Breast epithelium (tissue), 3 donors: ENCODE results near the gene POLN.

Experiments used
- POLR2A ChIP-seq: fragments of 450-650 bp; IDR thresholded peaks from one replicate; pipeline ENCODE4 v1.6.1; 2016; ENCODE audit warnings: antibody characterized with exemption, mild to moderate bottlenecking, moderate library complexity
- TF ChIP-seq, protein P1 (sequence below), 3 donors: fragments of 450-650 bp; IDR thresholded peaks; one replicate each; pipeline ENCODE4 v1.5.1; 2016 to 2017; ENCODE audit warnings: antibody characterized with exemption in 3 of 3, mild to moderate bottlenecking in 3 of 3, moderate library complexity in 3 of 3

DNA sequence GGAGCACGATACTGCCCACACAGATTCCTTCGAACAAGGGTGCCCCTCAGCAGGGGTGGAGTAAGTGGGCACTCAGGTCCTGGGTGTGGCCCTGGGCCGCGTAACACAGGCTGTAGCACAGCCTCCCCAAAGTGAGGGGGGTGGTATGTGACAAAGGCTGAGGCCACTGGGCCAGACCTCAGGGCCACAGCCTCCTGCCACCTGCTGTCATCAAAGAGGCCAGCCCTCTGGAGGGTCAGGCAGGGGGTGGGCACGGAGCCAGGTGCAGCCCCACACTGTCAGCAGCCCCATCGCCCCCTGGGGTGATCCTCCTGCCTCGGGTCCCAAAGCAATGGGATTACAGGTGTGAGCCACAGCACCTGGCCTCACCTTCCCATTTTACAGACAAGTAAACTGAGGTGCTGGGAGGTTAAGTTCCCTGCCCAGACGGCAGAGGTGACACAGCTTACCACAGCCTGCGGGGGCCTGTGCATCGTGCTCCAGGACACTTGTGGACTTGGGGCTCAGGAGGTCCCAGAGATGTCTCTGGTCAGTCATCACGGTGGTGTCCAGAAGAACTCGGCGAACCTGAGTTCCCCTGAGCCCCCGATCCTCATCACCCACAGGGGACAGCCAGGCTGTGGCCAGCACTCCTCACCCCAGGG lies 47.5 kb upstream of the POLN start:
- no peak for TF ChIP-seq POLR2A
- TF ChIP-seq, protein P1, sequence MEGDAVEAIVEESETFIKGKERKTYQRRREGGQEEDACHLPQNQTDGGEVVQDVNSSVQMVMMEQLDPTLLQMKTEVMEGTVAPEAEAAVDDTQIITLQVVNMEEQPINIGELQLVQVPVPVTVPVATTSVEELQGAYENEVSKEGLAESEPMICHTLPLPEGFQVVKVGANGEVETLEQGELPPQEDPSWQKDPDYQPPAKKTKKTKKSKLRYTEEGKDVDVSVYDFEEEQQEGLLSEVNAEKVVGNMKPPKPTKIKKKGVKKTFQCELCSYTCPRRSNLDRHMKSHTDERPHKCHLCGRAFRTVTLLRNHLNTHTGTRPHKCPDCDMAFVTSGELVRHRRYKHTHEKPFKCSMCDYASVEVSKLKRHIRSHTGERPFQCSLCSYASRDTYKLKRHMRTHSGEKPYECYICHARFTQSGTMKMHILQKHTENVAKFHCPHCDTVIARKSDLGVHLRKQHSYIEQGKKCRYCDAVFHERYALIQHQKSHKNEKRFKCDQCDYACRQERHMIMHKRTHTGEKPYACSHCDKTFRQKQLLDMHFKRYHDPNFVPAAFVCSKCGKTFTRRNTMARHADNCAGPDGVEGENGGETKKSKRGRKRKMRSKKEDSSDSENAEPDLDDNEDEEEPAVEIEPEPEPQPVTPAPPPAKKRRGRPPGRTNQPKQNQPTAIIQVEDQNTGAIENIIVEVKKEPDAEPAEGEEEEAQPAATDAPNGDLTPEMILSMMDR (IDR thresholded peaks at IDR 0.05): no peak
